GM12892 (cell line): Measurements from ENCODE around the gene TSPAN14.

ENCODE experiments used
- POLR2A ChIP-seq: IDR thresholded peaks from 2 replicates; pipeline ENCODE4 v1.6.1; 2011; ENCODE audit warnings: low read depth, low read length, control low read depth
- POLR2AphosphoS5 ChIP-seq: IDR thresholded peaks from 2 replicates; pipeline ENCODE4 v1.6.1; 2011; ENCODE audit warnings: low read depth, low read length, control low read depth
- TAF1 ChIP-seq: IDR thresholded peaks from 2 replicates; pipeline ENCODE4 v1.6.1; 2011; ENCODE audit warnings: low read depth, mild to moderate bottlenecking, control low read depth, low read length, borderline replicate concordance

GRCh38 chr10:80485076-80485945 lies 31.2 kb downstream of the TSPAN14 start:
- TF ChIP-seq POLR2AphosphoS5 (no peak), POLR2A (no peak), TAF1 (no peak)
